NT2/D1 (cell line): ENCODE results near the gene P4HA3.

ENCODE experiments used
- DNase-seq: peaks from one replicate; pipeline ENCODE4 v3.0.0-alpha.2; 2011; ENCODE audit warnings: low read depth, low spot score
- H3K27me3 ChIP-seq: 2 replicates; pipeline ENCODE4 v1.6.0; 2011; ENCODE audit warnings: mild to moderate bottlenecking; ENCODE audit not compliant: insufficient read length, insufficient read depth
- H3K36me3 ChIP-seq: 2 replicates; pipeline ENCODE4 v1.6.1; 2011; ENCODE audit warnings: mild to moderate bottlenecking, low read length, mixed read lengths; ENCODE audit not compliant: insufficient read depth, insufficient read length
- H3K4me1 ChIP-seq: 2 replicates; pipeline ENCODE4 v1.5.1; 2011; ENCODE audit not compliant: insufficient read depth, insufficient read length
- H3K4me3 ChIP-seq: 2 replicates; pipeline ENCODE4 v1.5.1; 2011; ENCODE audit warnings: low read depth; ENCODE audit not compliant: insufficient read length
- H3K9ac ChIP-seq: 2 replicates; pipeline ENCODE4 v1.6.0; 2011; ENCODE audit warnings: low read depth; ENCODE audit not compliant: insufficient read length
- H3K9me3 ChIP-seq: 2 replicates; pipeline ENCODE4 v1.5.1; 2011; ENCODE audit warnings: mild to moderate bottlenecking, low read length; ENCODE audit not compliant: insufficient read depth
- SUZ12 ChIP-seq: IDR thresholded peaks from 2 replicates; pipeline ENCODE4 v1.6.1; 2011; ENCODE audit not compliant: insufficient read length, insufficient read depth; ENCODE audit errors: extremely low read depth
- YY1 ChIP-seq: IDR thresholded peaks from 2 replicates; pipeline ENCODE4 v1.6.1; 2011; ENCODE audit not compliant: insufficient read length, insufficient read depth
- ZNF274 ChIP-seq: IDR thresholded peaks from 2 replicates; pipeline ENCODE4 v1.6.1; 2011; ENCODE audit warnings: mild to moderate bottlenecking, low read depth, low read length

Gene P4HA3

DNA sequence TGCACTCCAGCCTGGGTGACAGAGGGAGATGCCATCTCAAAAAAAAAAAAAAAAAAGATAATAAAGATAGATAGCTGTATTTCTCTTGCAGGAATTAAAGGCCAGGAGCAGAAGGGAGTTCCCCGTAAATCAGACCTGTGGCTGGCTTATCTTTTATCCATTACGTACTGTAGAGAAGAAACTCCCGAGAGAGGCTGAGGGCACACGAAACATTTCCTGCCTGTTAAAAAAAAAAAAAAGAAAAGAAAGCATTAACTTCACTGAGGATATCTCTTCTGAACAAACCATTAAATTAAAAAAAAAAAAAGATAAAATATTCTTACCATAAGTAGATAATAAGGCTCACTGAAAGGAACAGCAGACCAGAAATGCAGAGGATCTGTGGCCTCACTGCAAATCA lies 22.5 kb downstream of the P4HA3 start:
- H3K27me3 ChIP-seq: no peaks in the 10 kb centered on the region
- no peak overlapping the region for H3K4me3 ChIP-seq
- DNase-seq: no peak
- no peaks in the 10 kb centered on the region for H3K9me3 ChIP-seq
- H3K4me1 ChIP-seq: no peaks in the 10 kb centered on the region
- TF ChIP-seq YY1: no peak
- TF ChIP-seq SUZ12: no peak
- no peak for TF ChIP-seq ZNF274
- H3K9ac ChIP-seq: no peak overlapping the region
- no peaks in the 10 kb centered on the region for H3K36me3 ChIP-seq

DNA sequence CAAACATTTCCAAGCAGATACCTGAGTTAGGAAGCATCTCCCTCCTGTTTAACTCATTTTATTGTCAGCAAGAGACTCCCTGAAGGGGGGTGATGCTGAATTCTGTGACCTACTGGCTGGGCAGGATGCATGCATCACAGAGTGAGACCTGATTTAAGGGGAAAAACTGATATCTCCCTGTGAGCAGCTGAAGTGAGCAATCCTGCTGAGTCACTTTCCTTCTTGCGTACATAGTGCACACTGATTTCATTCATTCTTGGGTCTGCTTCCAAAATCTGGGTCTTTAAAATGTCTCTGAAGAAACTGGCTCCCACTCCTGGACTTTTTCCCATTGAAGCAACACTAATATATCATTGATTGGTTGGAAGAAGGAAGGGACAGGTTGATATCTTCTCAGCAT lies 23.3 kb downstream of the P4HA3 start:
- DNase-seq: no peak
- Histone ChIP-seq H3K4me1 (no peaks in the 10 kb centered on the region), H3K4me3 (no peak overlapping the region), H3K9me3 (no peaks in the 10 kb centered on the region), H3K9ac (no peak overlapping the region), H3K36me3 (no peaks in the 10 kb centered on the region), H3K27me3 (no peaks in the 10 kb centered on the region)
- TF ChIP-seq ZNF274 (no peak), SUZ12 (no peak), YY1 (no peak)

DNA sequence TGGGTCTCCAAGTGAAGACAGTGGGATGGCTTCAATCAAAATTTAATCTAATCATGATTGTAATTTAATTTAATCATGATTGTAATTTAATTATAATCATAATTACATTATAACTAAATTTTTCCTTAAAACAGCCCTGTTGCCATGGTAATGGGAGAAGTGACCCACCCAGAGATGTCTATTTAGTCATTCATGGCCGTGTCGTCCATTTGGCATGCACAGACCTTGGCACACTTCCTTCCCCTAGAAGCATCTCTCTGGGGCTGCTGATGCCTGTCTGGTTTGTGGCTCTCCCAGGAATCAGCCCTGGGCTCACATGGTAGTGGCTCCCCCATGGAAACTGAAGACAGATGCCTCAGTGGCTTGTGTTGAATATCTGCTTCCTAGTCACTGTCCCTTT lies 27.0 kb downstream of the P4HA3 start:
- no peaks in the 10 kb centered on the region for H3K27me3 ChIP-seq
- no peak for DNase-seq
- no peaks in the 10 kb centered on the region for H3K9me3 ChIP-seq
- H3K4me1 ChIP-seq: no peaks in the 10 kb centered on the region
- H3K4me3 ChIP-seq: no peak overlapping the region
- no peak for TF ChIP-seq SUZ12
- H3K36me3 ChIP-seq: no peaks in the 10 kb centered on the region
- no peak overlapping the region for H3K9ac ChIP-seq

DNA sequence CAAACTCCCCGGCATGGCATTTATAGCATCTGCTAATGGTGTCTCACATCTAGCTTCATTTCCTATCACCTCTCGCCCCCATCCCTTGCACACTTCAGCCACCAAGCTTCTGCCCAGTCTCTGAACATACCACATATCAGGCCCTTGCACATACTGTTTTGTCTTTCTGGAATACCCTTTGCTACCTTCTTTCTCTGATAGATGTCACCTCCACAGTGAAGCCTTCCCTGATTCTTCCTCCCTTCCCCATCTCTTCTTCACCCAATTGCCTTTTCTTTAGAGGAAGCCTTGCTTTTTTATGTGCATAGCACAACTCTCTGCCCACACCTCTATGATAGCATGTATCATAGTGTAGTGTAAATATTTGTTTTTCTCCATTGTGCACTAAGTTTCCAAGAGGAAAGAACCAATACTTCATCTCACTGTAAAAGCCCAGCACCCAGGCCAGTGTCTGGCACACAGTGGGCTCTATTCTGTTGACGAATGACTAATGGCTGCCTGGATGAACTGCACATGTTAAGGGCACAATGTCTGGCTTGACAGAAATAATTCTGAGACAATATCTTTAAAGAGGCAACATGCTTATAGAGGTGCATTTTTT lies 27.8 kb downstream of the P4HA3 start:
- Histone ChIP-seq H3K36me3 (no peaks in the 10 kb centered on the region), H3K4me3 (no peak overlapping the region), H3K27me3 (no peaks in the 10 kb centered on the region), H3K9me3 (no peaks in the 10 kb centered on the region), H3K4me1 (no peaks in the 10 kb centered on the region), H3K9ac (no peak overlapping the region)
- DNase-seq: no peak
- TF ChIP-seq YY1 (no peak), SUZ12 (no peak), ZNF274 (no peak)

DNA sequence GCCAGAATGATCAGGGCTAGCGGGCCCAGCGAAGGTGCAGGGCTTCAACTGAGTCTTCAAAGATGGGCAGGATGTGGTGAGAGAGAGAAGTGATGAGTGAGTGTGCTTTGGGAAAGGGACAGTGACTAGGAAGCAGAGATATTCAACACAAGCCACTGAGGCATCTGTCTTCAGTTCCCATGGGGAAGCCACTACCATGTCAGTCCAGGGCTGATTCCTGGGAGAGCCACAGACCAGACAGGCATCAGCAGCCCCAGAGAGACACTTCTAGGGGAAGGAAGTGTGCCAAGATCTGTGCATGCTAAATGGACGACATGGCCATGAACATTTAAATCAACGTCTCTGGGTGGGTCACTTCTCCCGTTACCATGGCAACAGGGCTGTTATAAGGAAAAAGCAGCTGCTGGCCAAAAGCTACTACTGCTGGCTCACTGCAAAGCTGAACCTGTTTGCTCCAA lies 28.5 kb downstream of the P4HA3 start:
- Histone ChIP-seq H3K4me1 (no peaks in the 10 kb centered on the region), H3K36me3 (no peaks in the 10 kb centered on the region), H3K9ac (no peak overlapping the region), H3K4me3 (no peak overlapping the region), H3K9me3 (no peaks in the 10 kb centered on the region), H3K27me3 (no peaks in the 10 kb centered on the region)
- TF ChIP-seq SUZ12: no peak
- TF ChIP-seq YY1: no peak
- no peak for TF ChIP-seq ZNF274
- no peak for DNase-seq

DNA sequence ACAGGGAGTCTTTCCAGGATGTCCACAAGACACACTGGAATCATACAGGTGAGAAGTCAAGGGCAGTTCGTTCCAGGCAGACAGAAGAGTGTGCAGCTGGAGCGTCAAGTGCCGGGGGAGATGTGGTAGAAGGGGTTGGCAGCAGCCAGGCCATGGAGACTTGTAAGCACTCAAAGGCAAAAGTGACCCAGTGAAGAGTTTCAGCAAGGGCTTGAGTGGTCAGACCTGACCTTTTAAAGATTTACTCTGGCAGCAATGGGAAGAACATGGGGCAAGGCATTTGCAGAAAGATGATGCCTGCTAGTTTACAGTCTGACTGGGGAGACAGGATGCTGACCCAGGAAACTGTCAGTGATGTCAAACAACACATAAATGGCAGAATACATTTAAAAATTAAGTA lies 29.0 kb downstream of the P4HA3 start:
- Histone ChIP-seq H3K27me3 (no peaks in the 10 kb centered on the region), H3K9me3 (no peaks in the 10 kb centered on the region), H3K4me3 (no peak overlapping the region), H3K4me1 (no peaks in the 10 kb centered on the region), H3K9ac (no peak overlapping the region), H3K36me3 (no peaks in the 10 kb centered on the region)
- TF ChIP-seq SUZ12: no peak
- no peak for TF ChIP-seq YY1
- no peak for TF ChIP-seq ZNF274
- no peak for DNase-seq

DNA sequence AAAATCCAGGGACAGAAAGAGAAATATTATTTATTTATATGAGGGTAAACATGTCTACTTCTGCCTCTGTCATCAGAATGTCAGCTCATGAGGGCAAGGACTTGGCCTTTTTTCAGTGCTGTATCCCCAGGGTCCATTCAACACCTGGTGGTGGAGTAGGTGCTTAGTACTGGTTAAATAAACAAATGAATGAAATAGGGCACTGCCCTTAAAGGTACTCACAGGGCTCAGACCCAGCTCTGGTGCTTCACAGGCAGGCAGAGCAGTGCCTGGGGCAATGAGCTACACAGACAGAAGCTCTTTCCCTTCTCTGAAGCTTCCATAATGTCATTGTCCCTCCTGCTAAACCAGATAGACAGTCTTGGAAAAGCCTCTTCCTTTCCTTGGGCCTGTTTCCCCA lies 30.9 kb downstream of the P4HA3 start:
- Histone ChIP-seq H3K27me3 (no peaks in the 10 kb centered on the region), H3K36me3 (no peaks in the 10 kb centered on the region), H3K9me3 (no peaks in the 10 kb centered on the region), H3K4me1 (no peaks in the 10 kb centered on the region), H3K9ac (no peak overlapping the region), H3K4me3 (no peak overlapping the region)
- DNase-seq: no peak
- TF ChIP-seq SUZ12: no peak
- TF ChIP-seq ZNF274: no peak
- TF ChIP-seq YY1: no peak

DNA sequence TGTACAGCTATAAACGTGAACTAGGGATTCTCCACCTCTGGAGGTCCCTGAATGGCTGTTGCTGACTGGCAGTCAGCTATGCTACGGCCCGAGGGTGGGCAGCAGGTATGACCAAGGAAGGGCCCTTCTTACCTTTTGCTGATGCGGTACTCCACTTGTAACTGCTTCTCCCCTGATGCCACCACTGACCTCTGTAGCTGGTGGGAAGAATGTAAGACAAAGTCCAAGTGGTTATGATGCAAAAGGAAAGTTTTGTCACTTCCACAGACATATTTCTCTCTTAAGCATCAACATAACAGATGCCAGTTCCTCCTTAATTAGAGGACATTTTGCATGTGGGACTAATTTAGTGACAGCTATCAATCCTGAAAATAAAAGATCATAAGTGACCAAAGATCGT lies 32.2 kb downstream of the P4HA3 start:
- Histone ChIP-seq H3K9ac (no peak overlapping the region), H3K27me3 (no peaks in the 10 kb centered on the region), H3K9me3 (no peaks in the 10 kb centered on the region), H3K4me3 (no peak overlapping the region), H3K36me3 (no peaks in the 10 kb centered on the region), H3K4me1 (no peaks in the 10 kb centered on the region)
- DNase-seq: no peak
- no peak for TF ChIP-seq SUZ12
- TF ChIP-seq ZNF274: no peak
- no peak for TF ChIP-seq YY1
